AG04450 (cell line): Measurements from ENCODE around the gene TMOD3. TPM values are rescaled to one million over a fixed set of nuclear protein-coding genes. Genes with fewer than 3 reads are reported as not detected.

Experiments used
- CTCF ChIA-PET: fragments of 300-600, 350-600 bp; formaldehyde crosslinking; extraction: SDS; loops from one replicate; lab custom pipeline; 2022; ENCODE audit warnings: antibody characterized with exemption, inconsistent platforms; lab: Charles Lee
- POLR2A ChIA-PET: fragments of 350-600 bp; formaldehyde crosslinking; extraction: SDS; loops from one replicate; lab custom pipeline; 2021; ENCODE audit warnings: antibody characterized with exemption, inconsistent platforms; lab: Yijun Ruan, JAX
- DNase-seq: peaks from one replicate; pipeline ENCODE4 v3.0.0-alpha.2; 2011; ENCODE audit warnings: low read depth, low spot score
- H3K27ac ChIP-seq: one replicate; pipeline ENCODE4 v1.5.1; 2012; ENCODE audit warnings: low read depth, low read length, control low read depth
- H3K27me3 ChIP-seq: one replicate; pipeline ENCODE4 v1.6.0; 2012; ENCODE audit warnings: low read length; ENCODE audit not compliant: control insufficient read depth, insufficient read depth
- H3K4me3 ChIP-seq: 2 replicates; pipeline ENCODE4 v1.5.1; 2011; ENCODE audit warnings: mild to moderate bottlenecking, low read depth, low read length, control low read depth
- H3K9me3 ChIP-seq: 2 replicates; pipeline ENCODE4 v1.5.1; 2012; ENCODE audit warnings: low read length; ENCODE audit not compliant: control insufficient read depth, insufficient read depth
- CTCF ChIP-seq: IDR thresholded peaks from 2 replicates; pipeline ENCODE4 v1.5.1; 2011; ENCODE audit warnings: low read depth, low read length, control low read depth, inconsistent platforms
- polyA plus RNA-seq: library from polyadenylated mRNA; depleted of rRNA; stranded (reverse); fragments of >200 nt; gene quantifications from 2 replicates; pipeline ENCODE4 v1.2.3, GENCODE V29; 2011

Gene TMOD3
- polyA plus RNA-seq, 1 experiment: 29.8 TPM

GRCh38 chr15:51838270-51838669, 8.8 kb downstream of the TMOD3 start:
- no peaks in the 10 kb centered on the region for H3K9me3 ChIP-seq
- H3K4me3 ChIP-seq: no peak overlapping the region
- ChIA-PET CTCF (interaction anchor here (0.7 to 1.5 kb wide), 2 partner anchors 50 to 461 kb away, joined by 4 read pairs; no protein-coding TSS in a partner anchor), POLR2A (no interaction called here)
- H3K27ac ChIP-seq: no peak overlapping the region
- TF ChIP-seq CTCF: no peak
- H3K27me3 ChIP-seq: no peaks in the 10 kb centered on the region
- no peak for DNase-seq

GRCh38 chr15:51840692-51841091, 11.2 kb downstream of the TMOD3 start:
- DNase-seq: no peak
- Histone ChIP-seq H3K9me3 (no peaks in the 10 kb centered on the region), H3K27ac (no peak overlapping the region), H3K27me3 (no peaks in the 10 kb centered on the region), H3K4me3 (no peak overlapping the region)
- TF ChIP-seq CTCF: no peak
- ChIA-PET POLR2A (no interaction called here), CTCF (no interaction called here)

GRCh38 chr15:51841406-51842040, 12.1 kb downstream of the TMOD3 start:
- no peak for TF ChIP-seq CTCF
- ChIA-PET POLR2A (no interaction called here), CTCF (interaction anchor here (1.0 kb wide), 1 partner anchor 40 kb away, joined by 3 read pairs; no protein-coding TSS in a partner anchor)
- Histone ChIP-seq H3K27ac (no peak overlapping the region), H3K27me3 (no peaks in the 10 kb centered on the region), H3K4me3 (no peak overlapping the region), H3K9me3 (no peaks in the 10 kb centered on the region)
- no peak for DNase-seq

GRCh38 chr15:51842265-51842664, 12.8 kb downstream of the TMOD3 start:
- DNase-seq: no peak
- no peaks in the 10 kb centered on the region for H3K9me3 ChIP-seq
- H3K27me3 ChIP-seq: no peaks in the 10 kb centered on the region
- no peak overlapping the region for H3K27ac ChIP-seq
- ChIA-PET CTCF (interaction anchor here (1.0 to 1.3 kb wide), 2 partner anchors 40 to 47 kb away, joined by 3 to 8 read pairs; no protein-coding TSS in a partner anchor), POLR2A (no interaction called here)
- no peak overlapping the region for H3K4me3 ChIP-seq
- no peak for TF ChIP-seq CTCF
